K562 (cell line): ENCODE results near the gene B4GALT5. TPM values are rescaled to one million over a fixed set of nuclear protein-coding genes. Genes with fewer than 3 reads are reported as not detected.

Source experiments
- ATAC-seq: fragments of 200-7000 bp; cut with Tn5 transposase; 3 replicates; pipeline ENCODE4 v1.9.1; 2020; ENCODE audit warnings: moderate library complexity
- BruUV-seq: library from RNA; stranded (reverse); fragments of 400-500 nt; replicated peaks from 2 replicates; lab custom pipeline; 2021; lab: Mats Ljungman, UMichigan
- CTCF ChIA-PET: fragments of 300-600 bp; formaldehyde crosslinking; extraction: SDS; loops from one replicate; lab custom pipeline; 2021; ENCODE audit warnings: low intra/inter-chr PET ratio; lab: Yijun Ruan, JAX
- POLR2A ChIA-PET: fragments of 300-600, 350-650 bp; sonication (Branson Sonifier 250); formaldehyde crosslinking; extraction: SDS; loops from one replicate; lab custom pipeline; 2021; ENCODE audit warnings: antibody characterized with exemption, inconsistent platforms; lab: Yijun Ruan, JAX
- DNase-seq, 4 experiments: peaks; one replicate each; pipeline versions ENCODE4 v3.0.0 to v3.0.0-alpha.2; 2011 to 2018; ENCODE audit warnings: low spot score in 3 of 4, mixed read lengths in 3 of 4; ENCODE audit errors: extremely low read depth in 1 of 4
- FAIRE-seq: peaks from 2 replicates; lab custom pipeline; 2011; peaks lifted over from hg19 to GRCh38; lab: Jason Lieb, UNC
- H2AFZ ChIP-seq: 2 replicates; pipeline ENCODE4 v1.6.0; 2011; ENCODE audit warnings: low read depth, low read length, control low read depth, inconsistent platforms
- H3K27ac ChIP-seq: fragments of 200-600 bp; 3 replicates; pipeline ENCODE4 v1.8.0; 2011; ENCODE audit warnings: low read depth, mild to moderate bottlenecking, control low read depth, inconsistent platforms, low read length, moderate library complexity, mixed read lengths; ENCODE audit errors: extremely low read depth
- H3K27me3 ChIP-seq, 2 experiments: fragments of 300-600 bp in 1 of 2; 2 replicates in 1 of 2; 3 replicates in 1 of 2; pipeline versions ENCODE4 v1.6.0 to v1.8.0; 2011; ENCODE audit warnings: inconsistent platforms in 2 of 2, low read length in 2 of 2, mild to moderate bottlenecking in 1 of 2, mixed read lengths in 1 of 2, moderate library complexity in 1 of 2; ENCODE audit not compliant: control insufficient read depth in 2 of 2, insufficient read depth in 2 of 2
- H3K36me3 ChIP-seq: fragments of 300-600 bp; 3 replicates; pipeline ENCODE4 v1.8.0; 2011; ENCODE audit warnings: mild to moderate bottlenecking, low read length, inconsistent platforms; ENCODE audit not compliant: control insufficient read depth, insufficient read depth
- H3K4me1 ChIP-seq, 2 experiments: fragments of 200-600 bp in 1 of 2; replicated peaks in 1 of 2; 2 replicates in 1 of 2; 3 replicates in 1 of 2; pipeline versions ENCODE4 v1.5.1 to v1.8.0; 2011; ENCODE audit warnings: inconsistent platforms in 2 of 2, low read length in 2 of 2, mild to moderate bottlenecking in 1 of 2, mixed read lengths in 1 of 2, moderate library complexity in 1 of 2; ENCODE audit not compliant: control insufficient read depth in 2 of 2, insufficient read depth in 2 of 2
- H3K4me2 ChIP-seq: 2 replicates; pipeline ENCODE4 v1.6.1; 2011; ENCODE audit warnings: low read length, control low read depth, inconsistent platforms, mixed read lengths; ENCODE audit not compliant: insufficient read depth
- H3K4me3 ChIP-seq: fragments of 200-600 bp; sonication (generic), shearing (Covaris generic); 2 replicates; pipeline ENCODE4 v1.5.1; 2016; ENCODE audit warnings: control low read depth, inconsistent platforms
- H3K79me2 ChIP-seq: fragments of 200-600 bp; 3 replicates; pipeline ENCODE4 v1.8.0; 2011; ENCODE audit warnings: low read length, inconsistent platforms; ENCODE audit not compliant: control insufficient read depth, insufficient read depth
- H3K9ac ChIP-seq, 2 experiments: 2 replicates each; pipeline versions ENCODE4 v1.6.0 to v1.6.1; 2011; ENCODE audit warnings: low read depth in 2 of 2, low read length in 2 of 2, control low read depth in 1 of 2, inconsistent platforms in 1 of 2, mild to moderate bottlenecking in 1 of 2, mixed read lengths in 1 of 2; ENCODE audit not compliant: insufficient read depth in 1 of 2
- H3K9me1 ChIP-seq: one replicate; pipeline ENCODE4 v1.6.0; 2011; ENCODE audit warnings: inconsistent platforms, mild to moderate bottlenecking, low read length, moderate library complexity; ENCODE audit not compliant: control insufficient read depth, insufficient read depth
- H3K9me3 ChIP-seq: replicated peaks from 2 replicates; pipeline ENCODE4 v1.5.1; 2011; ENCODE audit warnings: low read depth, low read length, inconsistent platforms; ENCODE audit not compliant: control insufficient read depth, insufficient read depth
- H4K20me1 ChIP-seq: replicated peaks from 2 replicates; pipeline ENCODE4 v1.6.1; 2011; ENCODE audit warnings: low read length, inconsistent platforms, mixed read lengths; ENCODE audit not compliant: control insufficient read depth, insufficient read depth
- DACH1 ChIP-seq: fragments of 450-650 bp; IDR thresholded peaks from 2 replicates; pipeline ENCODE4 v1.6.1; 2018; ENCODE audit not compliant: partially characterized antibody
- FOXK2 ChIP-seq, 2 experiments: fragments of 450-650 bp; IDR thresholded peaks in 1 of 2; conservative IDR thresholded peaks in 1 of 2; 2 replicates each; pipeline ENCODE4 v1.6.1; 2016; ENCODE audit warnings: low read depth in 2 of 2, mild to moderate bottlenecking in 1 of 2
- NCOA4 ChIP-seq: fragments of 450-650 bp; IDR thresholded peaks from 2 replicates; pipeline ENCODE4 v1.6.1; 2018; ENCODE audit warnings: mild to moderate bottlenecking; ENCODE audit not compliant: partially characterized antibody
- POLR3A ChIP-seq: IDR thresholded peaks from 2 replicates; pipeline ENCODE4 v1.6.1; 2011; ENCODE audit warnings: borderline replicate concordance, mild to moderate bottlenecking, moderate library complexity; ENCODE audit not compliant: insufficient read length, insufficient read depth; ENCODE audit errors: extremely low read depth
- STAG1 ChIP-seq: sonication (generic); formaldehyde crosslinking; IDR thresholded peaks from 2 replicates; pipeline ENCODE4 v1.5.0; 2020; ENCODE audit warnings: missing genetic modification reagents, borderline replicate concordance
- TEAD4 ChIP-seq, 2 experiments: sonication (generic) in 1 of 2; formaldehyde crosslinking in 1 of 2; IDR thresholded peaks; 2 replicates each; pipeline versions ENCODE4 v1.6.1 to v1.8.0; 2012 to 2022; ENCODE audit warnings: borderline replicate concordance in 1 of 2, inconsistent platforms in 1 of 2, low read length in 1 of 2, mild to moderate bottlenecking in 1 of 2, missing genetic modification reagents in 1 of 2
- WGBS: fragments of 100-300 bp; shearing (Covaris generic); methylation state at CpG from one replicate; pipeline ENCODE4 v1.1.6; 2016; ENCODE audit warnings: low coverage, mixed read lengths; ENCODE audit not compliant: insufficient coverage; ENCODE audit errors: missing lambda C conversion rate; 5-methylcytosine and 5-hydroxymethylcytosine counted together
- in situ Hi-C: fragments of 300-500 bp; cut with MboI; formaldehyde crosslinking; loops from 4 replicates; pipeline ENCODE4 v1.15.0; 2018; ENCODE audit warnings: inconsistent platforms, mixed read lengths
- intact Hi-C: fragments of 100-400 bp; cut with micrococcal nuclease; formaldehyde crosslinking; loops from 2 replicates; pipeline ENCODE4 v1.14.2; 2022
- polyA plus RNA-seq, 8 experiments: library from polyadenylated mRNA; depleted of rRNA in 4 of 8; stranded (reverse) in 5 of 8; unstranded in 3 of 8; fragments of >200 nt; fragmentation: Nextera tagmentation in 2 of 8; fragmentation: Illumina TruSeq in 1 of 8; extraction: Ambion mirVana in 2 of 8; extraction: Trizol in 1 of 8; gene quantifications; 2 replicates each; pipeline versions ENCODE4 v1.2.1 to v1.2.3, GENCODE V29; 2011 to 2014; ENCODE audit warnings: inconsistent platforms in 1 of 8, missing spikeins in 1 of 8
- total RNA-seq, 7 experiments: library from RNA; depleted of rRNA in 6 of 7; stranded (reverse); fragments of >200 nt in 6 of 7; fragmentation: Illumina TruSeq in 2 of 7; extraction: Trizol in 2 of 7; gene quantifications; 2 replicates each; pipeline versions ENCODE4 v1.2.1 to v1.2.3, GENCODE V29; 2011 to 2021; ENCODE audit warnings: low replicate concordance in 1 of 7

The B4GALT5 gene
- total and polyA plus RNA-seq, 9 of the 15 experiments (the other 6 are each of a cell fraction or from before 2014, with no cell fraction given) = 8.5 to 32.6 (median 23.4) TPM

DNA sequence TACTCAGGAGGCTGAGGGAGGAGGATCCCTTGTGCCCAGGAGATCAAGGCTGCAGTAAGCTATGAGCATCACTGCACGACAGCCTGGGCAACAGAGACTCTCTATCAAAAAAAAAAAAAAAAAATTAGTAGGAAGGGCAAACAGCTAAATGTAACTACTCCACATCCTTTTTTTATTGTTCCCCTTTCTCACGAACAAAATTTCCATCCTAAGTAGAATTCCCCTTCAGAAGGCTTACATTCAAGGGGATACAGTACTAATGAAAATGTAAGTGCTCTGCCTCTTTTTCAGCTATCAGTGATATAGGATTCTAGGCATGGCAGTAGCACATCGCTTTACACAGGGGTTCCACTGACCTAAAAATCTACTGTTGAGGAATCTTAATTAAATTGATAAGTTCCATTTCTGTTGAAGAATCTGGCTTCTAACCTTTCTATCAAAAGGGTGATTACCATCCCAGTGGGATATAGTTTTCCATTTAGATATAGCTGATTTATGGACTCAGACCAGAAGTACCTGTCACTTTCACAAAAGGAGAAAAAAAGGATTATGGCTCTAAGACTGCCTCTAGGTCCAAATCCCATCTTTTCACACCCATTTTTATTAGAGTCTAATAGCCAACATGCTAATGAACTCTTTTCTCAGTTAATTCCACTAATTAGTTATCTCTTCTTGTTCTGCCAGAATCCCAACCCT, 2.6 kb downstream of the B4GALT5 start:
- H3K27me3 ChIP-seq = no peaks in the 10 kb centered on the region
- FAIRE-seq = no peak
- no peak overlapping the region for H3K9ac ChIP-seq
- H3K4me1 ChIP-seq = peaks cover 24 to 35% of the 10 kb centered on the region in 2 experiments; a peak in 4 of 5 replicates
- TF ChIP-seq DACH1 (peak; percentile 37), POLR3A (no peak)
- ChIA-PET CTCF (interaction anchor here (0.5 kb wide), 1 partner anchor 759 kb away, joined by 5 read pairs; no protein-coding TSS in a partner anchor), POLR2A (interaction anchor here (0.9 to 1.8 kb wide), 7 partner anchors 10 to 59 kb away, joined by 3 to 8 read pairs (median 4); no protein-coding TSS in a partner anchor)
- BruUV-seq = TSS peak; percentile 37
- peak overlapping the region; percentile 72; the same call in 1 of the 2 replicates for H3K4me2 ChIP-seq
- no peaks in the 10 kb centered on the region for H3K9me1 ChIP-seq
- no peak for ATAC-seq
- no peak overlapping the region for H3K27ac ChIP-seq
- H3K36me3 ChIP-seq = peaks cover 3% of the 10 kb centered on the region; the same call in 2 of the 3 replicates
- H4K20me1 ChIP-seq = peaks cover 7% of the 10 kb centered on the region; the same call in 1 of the 2 replicates
- no peak overlapping the region for H2AFZ ChIP-seq
- in situ Hi-C loops (no loop called here), intact Hi-C loops (loop anchor here (5.0 to 10.0 kb wide), 2 partner anchors 56 to 104 kb away; partner anchors contain the start of gene SLC9A8)
- no peak overlapping the region for H3K4me3 ChIP-seq
- DNase-seq = no peak
- WGBS = 65% methylated on average over 3 of the region's 3 CpGs
- H3K9me3 ChIP-seq = no peaks in the 10 kb centered on the region
- H3K79me2 ChIP-seq = peaks cover 72% of the 10 kb centered on the region

DNA sequence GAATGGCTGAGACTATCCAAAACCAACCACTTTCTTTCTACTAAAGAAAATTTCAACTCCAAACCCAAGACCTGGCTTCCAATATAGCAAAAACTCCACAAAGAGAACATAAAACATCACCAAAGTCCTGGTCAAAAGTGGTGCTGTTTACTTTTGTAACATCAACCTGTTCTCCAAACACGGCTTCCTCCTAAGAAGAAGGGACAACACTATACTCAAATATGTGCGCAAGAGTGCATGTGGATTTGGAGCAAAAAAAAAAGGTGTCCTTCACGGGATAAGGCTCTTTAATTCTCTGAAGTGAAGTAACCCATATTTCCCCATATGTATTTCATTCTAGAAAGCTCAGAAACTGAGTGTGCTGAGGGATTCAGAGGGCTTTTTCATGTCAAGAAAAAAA, 6.6 kb downstream of the B4GALT5 start:
- Histone ChIP-seq H3K9ac (peak overlapping the region in 1 of 2 experiments; percentile 20; a peak in 2 of 4 replicates), H2AFZ (no peak overlapping the region), H3K79me2 (peaks cover 96% of the 10 kb centered on the region)
- FAIRE-seq = peak; percentile 6
- intact Hi-C loops = no loop called here
- TF ChIP-seq STAG1 (CRISPR knock-in tag) (no peak), FOXK2 (conservative IDR thresholded peaks at IDR 0.05 in 1 of 2, IDR thresholded peaks at IDR 0.05 in 1 of 2; ENCODE audit: low read depth in 2 of 2) (0 out of 4 replicates have a peak, but pooled peaks of 1 of the 2 experiments have one; percentile 1), TEAD4 (IDR thresholded peaks at IDR 0.05; ENCODE audit: low read length) (peak; percentile 1; the same call in 1 of the 2 replicates), TEAD4 (CRISPR knock-in tag; IDR thresholded peaks at IDR 0.05; ENCODE audit: borderline replicate concordance) (no peak), NCOA4 (no peak)
- TF ChIP-seq, all 486 proteins: peak for 2
- ATAC-seq (no peak), DNase-seq (no peak)
- Histone ChIP-seq H3K36me3 (peaks cover 17% of the 10 kb centered on the region), H3K4me1 (peaks cover 15 to 34% of the 10 kb centered on the region in 2 experiments; a peak in 4 of 5 replicates), H4K20me1 (peaks cover 7% of the 10 kb centered on the region; the same call in 1 of the 2 replicates), H3K27ac (peak overlapping the region; percentile 31; the same call in 2 of the 3 replicates), H3K9me1 (no peaks in the 10 kb centered on the region), H3K9me3 (no peaks in the 10 kb centered on the region), H3K27me3 (no peaks in the 10 kb centered on the region), H3K4me2 (peak overlapping the region; percentile 53), H3K4me3 (no peak overlapping the region)
- in situ Hi-C loops = no loop called here
- ChIA-PET CTCF (interaction anchor here (0.7 kb wide), 1 partner anchor 129 kb away, joined by 3 read pairs; no protein-coding TSS in a partner anchor), POLR2A (interaction anchor here (0.6 to 1.5 kb wide), 9 partner anchors 8 to 63 kb away, joined by 3 to 6 read pairs (median 4); no protein-coding TSS in a partner anchor)
- 47% methylated on average over 3 of the region's 3 CpGs for WGBS
- no TSS peak for BruUV-seq
